ENCODE measurements around the gene IGF1R. TPM values are rescaled to one million over a fixed set of nuclear protein-coding genes. Genes with fewer than 3 reads are reported as not detected.

Gene IGF1R
- total RNA-seq, 1 donor from 2014 or later, result 97.7 TPM

DNA sequence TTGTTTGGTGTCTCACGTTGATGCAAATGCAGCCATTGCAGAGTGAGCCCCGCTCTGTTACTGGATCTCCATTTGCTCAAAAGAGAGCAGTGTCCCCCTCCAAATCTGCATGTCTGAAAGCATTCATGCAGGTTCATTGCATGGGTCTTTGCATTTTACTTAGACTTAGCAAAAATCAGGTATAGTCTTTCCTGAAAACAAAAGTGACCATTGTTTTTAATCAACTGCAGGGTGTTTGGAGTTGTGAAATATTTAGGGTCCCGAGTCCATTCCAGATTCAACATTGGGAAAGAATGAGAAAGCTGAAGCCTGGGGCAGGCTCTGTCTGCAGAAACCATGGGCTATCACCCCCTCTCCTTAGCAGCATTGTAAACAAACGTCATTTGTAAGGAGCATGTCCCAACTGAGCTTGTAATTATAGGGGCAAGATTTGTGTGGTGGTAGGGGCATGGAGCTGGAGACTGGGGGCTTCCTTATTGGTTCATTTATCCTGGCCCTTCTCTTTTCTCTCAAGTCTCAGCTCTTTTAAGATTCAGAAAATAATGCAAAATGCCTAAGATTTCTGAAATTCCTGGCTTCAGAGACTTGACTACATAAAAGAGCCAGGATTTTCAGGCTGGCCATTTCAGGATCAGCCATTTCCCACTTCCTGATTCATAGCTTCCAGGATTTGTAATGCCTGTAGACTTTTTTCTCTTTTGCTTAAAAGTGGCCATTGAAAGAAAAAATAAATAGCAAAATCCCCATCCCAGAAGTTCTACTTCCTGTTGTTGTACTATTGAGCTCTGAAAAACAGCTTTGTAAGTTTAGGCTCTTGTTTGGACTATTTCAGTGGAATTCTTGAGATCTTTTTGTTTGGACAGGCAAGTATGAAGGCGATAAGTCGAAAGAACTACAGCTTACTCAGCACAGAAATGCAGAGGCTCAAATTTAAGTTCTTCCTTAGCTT lies 23.0 kb downstream of the IGF1R start:
- DNase-seq (ENCODE audit: extremely low spot score in 2 of 2), result no peak
- Histone ChIP-seq H3K4me3 (no peak overlapping the region), H3K27me3 (no peaks in the 10 kb centered on the region), H3K9me3 (no peaks in the 10 kb centered on the region), H3K4me1 (peaks cover 83% of the 10 kb centered on the region), H3K27ac (peak overlapping the region; percentile 59), H3K36me3 (no peaks in the 10 kb centered on the region)
- TF ChIP-seq, protein P1, sequence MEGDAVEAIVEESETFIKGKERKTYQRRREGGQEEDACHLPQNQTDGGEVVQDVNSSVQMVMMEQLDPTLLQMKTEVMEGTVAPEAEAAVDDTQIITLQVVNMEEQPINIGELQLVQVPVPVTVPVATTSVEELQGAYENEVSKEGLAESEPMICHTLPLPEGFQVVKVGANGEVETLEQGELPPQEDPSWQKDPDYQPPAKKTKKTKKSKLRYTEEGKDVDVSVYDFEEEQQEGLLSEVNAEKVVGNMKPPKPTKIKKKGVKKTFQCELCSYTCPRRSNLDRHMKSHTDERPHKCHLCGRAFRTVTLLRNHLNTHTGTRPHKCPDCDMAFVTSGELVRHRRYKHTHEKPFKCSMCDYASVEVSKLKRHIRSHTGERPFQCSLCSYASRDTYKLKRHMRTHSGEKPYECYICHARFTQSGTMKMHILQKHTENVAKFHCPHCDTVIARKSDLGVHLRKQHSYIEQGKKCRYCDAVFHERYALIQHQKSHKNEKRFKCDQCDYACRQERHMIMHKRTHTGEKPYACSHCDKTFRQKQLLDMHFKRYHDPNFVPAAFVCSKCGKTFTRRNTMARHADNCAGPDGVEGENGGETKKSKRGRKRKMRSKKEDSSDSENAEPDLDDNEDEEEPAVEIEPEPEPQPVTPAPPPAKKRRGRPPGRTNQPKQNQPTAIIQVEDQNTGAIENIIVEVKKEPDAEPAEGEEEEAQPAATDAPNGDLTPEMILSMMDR (IDR thresholded peaks at IDR 0.05), result no peak
- intact Hi-C loops (cut with DNase I), result no loop called here

DNA sequence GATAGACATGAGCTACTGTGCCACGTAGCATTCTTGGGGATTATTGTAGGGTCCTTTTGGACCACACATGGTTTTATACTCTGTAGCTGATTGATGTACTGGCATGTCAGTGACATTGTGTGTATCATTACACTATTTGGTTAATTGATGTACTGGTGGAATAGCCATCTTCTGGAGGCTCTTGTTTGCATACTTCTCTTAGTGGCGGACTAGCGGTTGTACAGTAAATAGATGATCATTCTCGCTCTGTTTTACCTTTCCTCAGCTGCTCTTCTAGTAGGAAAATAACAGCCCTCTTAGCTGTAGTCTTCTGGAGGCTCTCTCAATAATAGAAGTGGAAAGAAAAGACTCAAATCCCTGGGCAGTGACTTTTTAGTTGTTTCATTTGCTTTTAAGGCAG lies 24.8 kb downstream of the IGF1R start:
- intact Hi-C loops (cut with DNase I), result no loop called here
- DNase-seq (ENCODE audit: extremely low spot score in 2 of 2), result no peak
- Histone ChIP-seq H3K27ac (no peak overlapping the region), H3K36me3 (no peaks in the 10 kb centered on the region), H3K9me3 (no peaks in the 10 kb centered on the region), H3K4me1 (peaks cover 81% of the 10 kb centered on the region), H3K27me3 (no peaks in the 10 kb centered on the region), H3K4me3 (no peak overlapping the region)
- TF ChIP-seq POLR2AphosphoS5 (IDR thresholded peaks at IDR 0.05; ENCODE audit: insufficient read depth in 1 of 2, low read depth in 1 of 2) (no peak), POLR2A (IDR thresholded peaks at IDR 0.05) (no peak)
- TF ChIP-seq, protein P1 (IDR thresholded peaks at IDR 0.05), result no peak

DNA sequence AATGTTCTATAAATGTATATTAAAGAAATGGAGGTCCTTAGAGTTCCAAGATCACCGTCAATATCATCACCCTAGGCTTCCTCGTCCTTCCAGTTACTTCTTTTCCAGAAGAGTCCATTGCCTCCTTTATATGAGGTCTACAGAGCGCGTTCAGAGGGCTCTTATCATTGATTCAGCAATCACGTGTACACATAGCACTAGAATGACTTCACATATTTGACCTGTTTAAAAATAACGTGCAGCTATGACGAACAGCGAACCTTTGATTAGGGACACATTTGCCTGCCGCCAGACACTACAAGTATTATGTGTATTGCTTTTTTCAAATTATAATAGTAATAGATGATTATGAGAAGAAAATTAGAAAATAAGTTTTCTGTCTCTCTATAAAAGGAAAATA lies 26.0 kb downstream of the IGF1R start:
- no peaks in the 10 kb centered on the region for H3K9me3 ChIP-seq
- no peaks in the 10 kb centered on the region for H3K36me3 ChIP-seq
- intact Hi-C loops (cut with DNase I), result no loop called here
- peaks cover 80% of the 10 kb centered on the region for H3K4me1 ChIP-seq
- no peak for DNase-seq (ENCODE audit: extremely low spot score in 2 of 2)
- no peak overlapping the region for H3K27ac ChIP-seq
- no peak for TF ChIP-seq POLR2A (IDR thresholded peaks at IDR 0.05)
- TF ChIP-seq, protein P1 (IDR thresholded peaks at IDR 0.05), result no peak
- TF ChIP-seq POLR2AphosphoS5 (IDR thresholded peaks at IDR 0.05; ENCODE audit: insufficient read depth in 1 of 2, low read depth in 1 of 2), result no peak
- H3K27me3 ChIP-seq, result no peaks in the 10 kb centered on the region
- no peak overlapping the region for H3K4me3 ChIP-seq

DNA sequence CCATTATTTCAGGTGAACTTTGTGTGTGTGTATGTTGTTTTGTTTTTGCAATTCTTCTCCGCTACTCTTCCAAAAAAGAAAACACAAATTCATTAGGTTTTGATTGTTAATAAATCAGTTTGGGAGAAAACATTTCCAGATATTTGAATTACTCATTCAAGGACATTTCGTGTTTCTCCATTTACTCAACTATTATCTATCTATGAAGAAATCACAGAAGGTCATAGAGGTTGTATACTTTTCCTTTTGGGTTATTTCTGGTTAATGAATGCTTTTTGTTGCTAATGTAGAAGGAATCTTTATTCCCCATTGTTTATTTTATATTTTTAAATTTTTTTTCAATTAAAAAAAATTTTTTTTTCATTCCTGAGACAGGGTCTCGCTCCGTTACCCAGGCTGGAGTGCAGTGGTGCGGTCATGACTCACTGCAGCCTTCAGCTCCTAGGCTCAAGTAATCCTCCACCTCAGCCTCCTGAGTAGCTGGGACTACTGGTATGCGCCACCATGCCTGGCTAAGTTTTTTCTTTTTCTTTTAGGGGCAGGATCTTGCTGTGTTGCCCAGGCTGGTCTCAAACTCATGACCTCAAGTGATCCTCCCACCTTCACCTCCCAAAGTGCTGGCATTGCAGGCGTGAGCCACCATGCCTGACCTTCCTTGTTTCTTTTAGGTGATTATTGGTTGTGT lies 28.4 kb downstream of the IGF1R start:
- H3K27ac ChIP-seq, result no peak overlapping the region
- TF ChIP-seq, protein P1 (IDR thresholded peaks at IDR 0.05), result no peak
- no peak for TF ChIP-seq POLR2AphosphoS5 (IDR thresholded peaks at IDR 0.05; ENCODE audit: insufficient read depth in 1 of 2, low read depth in 1 of 2)
- no peak for TF ChIP-seq POLR2A (IDR thresholded peaks at IDR 0.05)
- intact Hi-C loops (cut with DNase I), result no loop called here
- no peaks in the 10 kb centered on the region for H3K36me3 ChIP-seq
- no peaks in the 10 kb centered on the region for H3K9me3 ChIP-seq
- H3K27me3 ChIP-seq, result no peaks in the 10 kb centered on the region
- H3K4me1 ChIP-seq, result peaks cover 69% of the 10 kb centered on the region
- H3K4me3 ChIP-seq, result no peak overlapping the region
- DNase-seq (ENCODE audit: extremely low spot score in 2 of 2), result no peak
